GM12872 (cell line): Measurements from ENCODE around the gene DAP.

Experiments used
- CTCF ChIP-seq: IDR thresholded peaks from 3 replicates; pipeline ENCODE4 v1.5.1; 2011; ENCODE audit warnings: low read depth, mild to moderate bottlenecking, low read length, moderate library complexity; ENCODE audit not compliant: insufficient read depth

DAP gene

GRCh38 chr5:10672146-10673016, 88.7 kb downstream of the DAP start:
- no peak for TF ChIP-seq CTCF

GRCh38 chr5:10671041-10672008, 89.7 kb downstream of the DAP start:
- no peak for TF ChIP-seq CTCF

GRCh38 chr5:10669983-10670382, 91.1 kb downstream of the DAP start:
- TF ChIP-seq CTCF: no peak

GRCh38 chr5:10668697-10669096, 92.3 kb downstream of the DAP start:
- no peak for TF ChIP-seq CTCF

GRCh38 chr5:10667431-10668057, 93.5 kb downstream of the DAP start:
- TF ChIP-seq CTCF: no peak

- TF ChIP-seq CTCF: no peak
Measured at GRCh38 chr5:10666531-10667299, 94.3 kb downstream of the DAP start.
